Measurements from ENCODE around the gene TMEM44. TPM values are rescaled to one million over a fixed set of nuclear protein-coding genes. Genes with fewer than 3 reads are reported as not detected.

Gene TMEM44
- total RNA-seq, 1 experiment from 2014 or later: 13.7 TPM

GRCh38 chr3:194571491-194572142, 61.6 kb downstream of the TMEM44 start:
- POLR2A ChIA-PET: no interaction called here
- Mint-ChIP-seq H3K4me3 (no peak overlapping the region), H3K27me3 (ENCODE audit: low read depth) (no peaks in the 10 kb centered on the region), H3K9me3 (no peaks in the 10 kb centered on the region), H3K27ac (0 out of 2 replicates have a peak overlapping the region, but pooled peaks have one; percentile 55), H3K4me1 (0 out of 2 replicates have a peak, but pooled peaks cover 2% of the 10 kb centered on the region), H3K36me3 (no peaks in the 10 kb centered on the region)
- no peak for ATAC-seq
- TF ChIP-seq ZNF532 (CRISPR knock-in tag; IDR thresholded peaks at IDR 0.05; ENCODE audit: borderline replicate concordance) (no peak), IRF1 (CRISPR knock-in tag; IDR thresholded peaks at IDR 0.05) (no peak), TP53 (CRISPR knock-in tag; IDR thresholded peaks at IDR 0.05) (no peak), E2F1 (CRISPR knock-in tag; IDR thresholded peaks at IDR 0.05) (no peak), USF1 (CRISPR knock-in tag; IDR thresholded peaks at IDR 0.05) (no peak), JUN (CRISPR knock-in tag; IDR thresholded peaks at IDR 0.05) (no peak), ERG (CRISPR knock-in tag; IDR thresholded peaks at IDR 0.05) (no peak), ATF6 (CRISPR knock-in tag; IDR thresholded peaks at IDR 0.05) (no peak), NR2C2 (CRISPR knock-in tag; IDR thresholded peaks at IDR 0.05) (no peak), ZNF121 (CRISPR knock-in tag; IDR thresholded peaks at IDR 0.05) (no peak), FOXK1 (CRISPR knock-in tag; IDR thresholded peaks at IDR 0.05) (no peak), SP1 (CRISPR knock-in tag; conservative IDR thresholded peaks at IDR 0.05) (no peak)
- CTCF ChIA-PET: interaction anchor here (1.0 to 2.1 kb wide), 4 partner anchors 23 to 238 kb away, joined by 3 to 8 read pairs (median 3); no protein-coding TSS in a partner anchor
- DNase-seq (ENCODE audit: low spot score): no peak

- CTCF ChIA-PET: interaction anchor here (1.4 to 2.1 kb wide), 2 partner anchors 23 to 237 kb away, joined by 3 to 8 read pairs; no protein-coding TSS in a partner anchor
- Mint-ChIP-seq H3K9me3 (no peaks in the 10 kb centered on the region), H3K36me3 (no peaks in the 10 kb centered on the region), H3K4me1 (peaks cover 2% of the 10 kb centered on the region; the same call in 1 of the 2 replicates), H3K4me3 (no peak overlapping the region), H3K27me3 (ENCODE audit: low read depth) (no peaks in the 10 kb centered on the region), H3K27ac (peak overlapping the region; percentile 52; the same call in 1 of the 2 replicates)
- DNase-seq (ENCODE audit: low spot score): no peak
- ATAC-seq: no peak
- POLR2A ChIA-PET: no interaction called here
- no peak for TF ChIP-seq GTF2I (CRISPR knock-in tag; conservative IDR thresholded peaks at IDR 0.05)
- no peak for TF ChIP-seq AFF4 (CRISPR knock-in tag; IDR thresholded peaks at IDR 0.05; ENCODE audit: borderline replicate concordance)
- TF ChIP-seq ZNF512 (CRISPR knock-in tag; IDR thresholded peaks at IDR 0.05; ENCODE audit: borderline replicate concordance): no peak
- no peak for TF ChIP-seq ZNF671 (CRISPR knock-in tag; IDR thresholded peaks at IDR 0.05)
- no peak for TF ChIP-seq ZBTB43 (CRISPR knock-in tag; IDR thresholded peaks at IDR 0.05)
Observed at GRCh38 chr3:194570898-194571297, 62.3 kb downstream of the TMEM44 start.

Data from WTC11 (cell line).